Stomach (tissue), 4 donors: Measurements from ENCODE around the gene PPID.

Source experiments
- POLR2A ChIP-seq, 4 donors: fragments of 450-650 bp; IDR thresholded peaks; one replicate each; pipeline ENCODE4 v1.6.1; 2016; ENCODE audit warnings: antibody characterized with exemption in 4 of 4, control low read depth in 2 of 4, mild to moderate bottlenecking in 1 of 4, moderate library complexity in 1 of 4
- POLR2AphosphoS5 ChIP-seq, 3 donors: sonication (generic); formaldehyde crosslinking; IDR thresholded peaks; one replicate each; pipeline ENCODE4 v1.6.1; 2016; ENCODE audit warnings: antibody characterized with exemption in 3 of 3
- TF ChIP-seq, protein P1 (sequence below), 7 experiments: fragments of 450-650 bp in 4 of 7; fragments of 200-600 bp in 3 of 7; sonication (generic) in 3 of 7; IDR thresholded peaks; one replicate each; pipeline ENCODE4 v1.5.1; 2016 to 2019; ENCODE audit warnings: antibody characterized with exemption in 7 of 7, control low read depth in 2 of 7, mild to moderate bottlenecking in 1 of 7

DNA sequence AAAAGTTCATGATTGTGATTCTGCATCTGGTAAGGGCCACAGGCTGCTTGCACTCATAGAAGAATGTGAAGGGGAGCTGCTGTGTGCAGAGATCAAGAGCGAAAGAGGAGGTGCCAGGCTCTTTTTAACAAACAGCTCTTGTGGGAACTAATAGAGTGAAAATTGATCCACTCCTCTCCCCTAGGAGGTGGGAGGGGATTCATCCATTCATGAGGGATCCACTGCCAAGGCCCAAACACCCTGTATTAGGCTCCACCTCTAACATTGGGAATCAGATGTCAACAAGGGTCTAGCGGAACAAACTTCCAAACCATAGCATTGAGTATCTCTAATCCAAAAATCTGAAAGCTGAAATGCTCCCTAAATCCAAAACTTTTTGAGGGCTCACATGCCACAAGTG lies 16.4 kb upstream of the PPID start:
- TF ChIP-seq, protein P1, sequence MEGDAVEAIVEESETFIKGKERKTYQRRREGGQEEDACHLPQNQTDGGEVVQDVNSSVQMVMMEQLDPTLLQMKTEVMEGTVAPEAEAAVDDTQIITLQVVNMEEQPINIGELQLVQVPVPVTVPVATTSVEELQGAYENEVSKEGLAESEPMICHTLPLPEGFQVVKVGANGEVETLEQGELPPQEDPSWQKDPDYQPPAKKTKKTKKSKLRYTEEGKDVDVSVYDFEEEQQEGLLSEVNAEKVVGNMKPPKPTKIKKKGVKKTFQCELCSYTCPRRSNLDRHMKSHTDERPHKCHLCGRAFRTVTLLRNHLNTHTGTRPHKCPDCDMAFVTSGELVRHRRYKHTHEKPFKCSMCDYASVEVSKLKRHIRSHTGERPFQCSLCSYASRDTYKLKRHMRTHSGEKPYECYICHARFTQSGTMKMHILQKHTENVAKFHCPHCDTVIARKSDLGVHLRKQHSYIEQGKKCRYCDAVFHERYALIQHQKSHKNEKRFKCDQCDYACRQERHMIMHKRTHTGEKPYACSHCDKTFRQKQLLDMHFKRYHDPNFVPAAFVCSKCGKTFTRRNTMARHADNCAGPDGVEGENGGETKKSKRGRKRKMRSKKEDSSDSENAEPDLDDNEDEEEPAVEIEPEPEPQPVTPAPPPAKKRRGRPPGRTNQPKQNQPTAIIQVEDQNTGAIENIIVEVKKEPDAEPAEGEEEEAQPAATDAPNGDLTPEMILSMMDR (IDR thresholded peaks at IDR 0.05): no peak
- TF ChIP-seq POLR2A (IDR thresholded peaks at IDR 0.05): no peak
- TF ChIP-seq POLR2AphosphoS5 (IDR thresholded peaks at IDR 0.05): no peak
